Body of pancreas (tissue), 4 donors: ENCODE data around the gene MAGI3.

Experiments used
- CTCF ChIP-seq, 7 experiments: fragments of 450-650 bp in 4 of 7; fragments of 200-600 bp in 3 of 7; sonication (generic) in 3 of 7; IDR thresholded peaks; one replicate each; pipeline ENCODE4 v1.5.1; 2016 to 2019; ENCODE audit warnings: antibody characterized with exemption in 7 of 7
- POLR2A ChIP-seq, 3 donors: fragments of 450-650 bp; IDR thresholded peaks; one replicate each; pipeline ENCODE4 v1.6.1; 2016; ENCODE audit warnings: antibody characterized with exemption in 3 of 3, mild to moderate bottlenecking in 2 of 3

- no peak for TF ChIP-seq CTCF (IDR thresholded peaks at IDR 0.05)
- TF ChIP-seq POLR2A (IDR thresholded peaks at IDR 0.05): no peak
Measured at GRCh38 chr1:113396585-113396984, 6.3 kb downstream of the MAGI3 start.
